WTC11 (cell line): ENCODE measurements around the gene PXDC1. TPM values are rescaled to one million over a fixed set of nuclear protein-coding genes. Genes with fewer than 3 reads are reported as not detected.

ENCODE experiments used
- ATAC-seq: fragments of 200-7000 bp; cut with Tn5 transposase; 2 replicates; pipeline ENCODE4 v1.10.0; 2021; ENCODE audit warnings: mild to moderate bottlenecking, moderate library complexity
- CTCF ChIA-PET: fragments of 300-600 bp; sonication (Branson Sonifier 250); formaldehyde crosslinking; loops from one replicate; lab custom pipeline; 2021; ENCODE audit warnings: antibody characterized with exemption; lab: Charles Lee
- POLR2A ChIA-PET: fragments of 350-600 bp; sonication (Branson Sonifier 250); formaldehyde crosslinking; loops from one replicate; lab custom pipeline; 2021; ENCODE audit warnings: antibody characterized with exemption; lab: Charles Lee
- DNase-seq: peaks from one replicate; pipeline ENCODE4 v3.0.0; 2021; ENCODE audit warnings: low spot score
- H3K27ac Mint-ChIP-seq: 2 replicates; pipeline ENCODE4 v1.8.0; 2021; ENCODE audit warnings: mixed read lengths
- H3K27me3 Mint-ChIP-seq: 2 replicates; pipeline ENCODE4 v1.8.0; 2021; ENCODE audit warnings: low read depth, mild to moderate bottlenecking, moderate library complexity, mixed read lengths
- H3K36me3 Mint-ChIP-seq: 2 replicates; pipeline ENCODE4 v1.8.0; 2021; ENCODE audit warnings: mixed read lengths
- H3K4me1 Mint-ChIP-seq: 2 replicates; pipeline ENCODE4 v1.8.0; 2022; ENCODE audit warnings: mixed read lengths
- H3K4me3 Mint-ChIP-seq: 2 replicates; pipeline ENCODE4 v1.8.0; 2021; ENCODE audit warnings: mild to moderate bottlenecking, moderate library complexity, mixed read lengths
- H3K9me3 Mint-ChIP-seq: 2 replicates; pipeline ENCODE4 v1.8.0; 2021; ENCODE audit warnings: mixed read lengths
- AFF4 ChIP-seq: sonication (generic); formaldehyde crosslinking; IDR thresholded peaks from 2 replicates; pipeline ENCODE4 v1.8.1; 2023; ENCODE audit warnings: mild to moderate bottlenecking, missing genetic modification reagents, borderline replicate concordance
- ATF2 ChIP-seq: sonication (generic); formaldehyde crosslinking; IDR thresholded peaks from 2 replicates; pipeline ENCODE4 v1.8.1; 2022; ENCODE audit warnings: low read depth, missing genetic modification reagents, borderline replicate concordance
- CREB1 ChIP-seq: sonication (generic); formaldehyde crosslinking; IDR thresholded peaks from 2 replicates; pipeline ENCODE4 v1.8.0; 2023; ENCODE audit warnings: mild to moderate bottlenecking, missing genetic modification reagents
- ERG ChIP-seq: fragments of 250-450 bp; sonication (Bioruptor Pico); IDR thresholded peaks from 2 replicates; pipeline ENCODE4 v1.8.0; 2021; ENCODE audit warnings: mild to moderate bottlenecking
- FOXJ3 ChIP-seq: sonication (generic); formaldehyde crosslinking; IDR thresholded peaks from 2 replicates; pipeline ENCODE4 v1.9.0; 2021; ENCODE audit warnings: missing genetic modification reagents, mild to moderate bottlenecking, borderline replicate concordance
- HMGXB4 ChIP-seq: sonication (generic); formaldehyde crosslinking; IDR thresholded peaks from 2 replicates; pipeline ENCODE4 v1.8.1; 2023; ENCODE audit warnings: mild to moderate bottlenecking, moderate library complexity, missing genetic modification reagents
- JAZF1 ChIP-seq: fragments of 250-450 bp; sonication (Bioruptor Pico); IDR thresholded peaks from 2 replicates; pipeline ENCODE4 v1.9.0; 2021; ENCODE audit warnings: moderate library complexity, mild to moderate bottlenecking, inconsistent platforms
- MAX ChIP-seq: sonication (generic); formaldehyde crosslinking; IDR thresholded peaks from 2 replicates; pipeline ENCODE4 v1.8.0; 2022; ENCODE audit warnings: mild to moderate bottlenecking, missing genetic modification reagents
- MYBL2 ChIP-seq: sonication (generic); formaldehyde crosslinking; IDR thresholded peaks from 2 replicates; pipeline ENCODE4 v1.8.1; 2023; ENCODE audit warnings: mild to moderate bottlenecking, moderate library complexity, missing genetic modification reagents
- RELA ChIP-seq: sonication (generic); formaldehyde crosslinking; IDR thresholded peaks from 2 replicates; pipeline ENCODE4 v1.8.1; 2022; ENCODE audit warnings: missing genetic modification reagents, mild to moderate bottlenecking, borderline replicate concordance
- SMAD4 ChIP-seq: sonication (generic); formaldehyde crosslinking; IDR thresholded peaks from 2 replicates; pipeline ENCODE4 v1.8.0; 2022; ENCODE audit warnings: mild to moderate bottlenecking, missing genetic modification reagents
- TCF7 ChIP-seq: sonication (generic); formaldehyde crosslinking; IDR thresholded peaks from 2 replicates; pipeline ENCODE4 v1.8.0; 2022; ENCODE audit warnings: mild to moderate bottlenecking, low read depth, missing genetic modification reagents, moderate library complexity
- TEAD4 ChIP-seq: sonication (generic); formaldehyde crosslinking; IDR thresholded peaks from 2 replicates; pipeline ENCODE4 v1.8.0; 2022; ENCODE audit warnings: mild to moderate bottlenecking, missing genetic modification reagents
- USF2 ChIP-seq: sonication (generic); formaldehyde crosslinking; IDR thresholded peaks from 2 replicates; pipeline ENCODE4 v1.8.1; 2023; ENCODE audit warnings: mild to moderate bottlenecking, missing genetic modification reagents, moderate library complexity
- ZBTB21 ChIP-seq: sonication (generic); formaldehyde crosslinking; IDR thresholded peaks from 2 replicates; pipeline ENCODE4 v1.8.1; 2023; ENCODE audit warnings: mild to moderate bottlenecking, missing genetic modification reagents, borderline replicate concordance
- ZBTB43 ChIP-seq: sonication (generic); formaldehyde crosslinking; IDR thresholded peaks from 2 replicates; pipeline ENCODE4 v1.8.1; 2023; ENCODE audit warnings: mild to moderate bottlenecking, missing genetic modification reagents
- ZMAT4 ChIP-seq: fragments of 250-450 bp; sonication (Bioruptor Pico); IDR thresholded peaks from 2 replicates; pipeline ENCODE4 v1.9.0; 2021; ENCODE audit warnings: mild to moderate bottlenecking
- ZNF219 ChIP-seq: sonication (generic); formaldehyde crosslinking; IDR thresholded peaks from 2 replicates; pipeline ENCODE4 v1.8.0; 2023; ENCODE audit warnings: missing genetic modification reagents, mild to moderate bottlenecking, borderline replicate concordance
- ZNF317 ChIP-seq: sonication (generic); formaldehyde crosslinking; IDR thresholded peaks from 2 replicates; pipeline ENCODE4 v1.8.1; 2023; ENCODE audit warnings: low read depth, mild to moderate bottlenecking, moderate library complexity, missing genetic modification reagents, borderline replicate concordance
- ZNF512 ChIP-seq: sonication (generic); formaldehyde crosslinking; IDR thresholded peaks from 2 replicates; pipeline ENCODE4 v1.8.1; 2022; ENCODE audit warnings: missing genetic modification reagents, borderline replicate concordance
- ZNF671 ChIP-seq: fragments of 250-450 bp; sonication (Bioruptor Pico); IDR thresholded peaks from 2 replicates; pipeline ENCODE4 v1.8.0; 2021; ENCODE audit warnings: mild to moderate bottlenecking
- ZSCAN18 ChIP-seq: fragments of 250-450 bp; sonication (Bioruptor Pico); IDR thresholded peaks from 2 replicates; pipeline ENCODE4 v2.1.2; 2022; ENCODE audit warnings: mild to moderate bottlenecking, moderate library complexity
- total RNA-seq: library from RNA; stranded (reverse); gene quantifications from 3 replicates; pipeline ENCODE4 v1.2.3, GENCODE V29; 2021

The PXDC1 gene
- total RNA-seq, 1 experiment from 2014 or later: 3.3 TPM

GRCh38 chr6:3746119-3746691 lies 5.3 kb downstream of the PXDC1 start (continued):
- no peak for TF ChIP-seq HMGXB4 (CRISPR knock-in tag)
- no peak for TF ChIP-seq ZMAT4
- TF ChIP-seq ERG (CRISPR knock-in tag): no peak
- no peak for TF ChIP-seq ZNF512
- TF ChIP-seq FOXJ3: no peak
- TF ChIP-seq CREB1 (CRISPR knock-in tag): no peak
- TF ChIP-seq SMAD4 (CRISPR knock-in tag): no peak
- TF ChIP-seq AFF4: no peak
- no peak for TF ChIP-seq ZNF317
- no peak for TF ChIP-seq TCF7
- TF ChIP-seq, all 79 proteins: peak for 0

- Mint-ChIP-seq H3K9me3 (no peaks in the 10 kb centered on the region), H3K27me3 (peaks cover 33% of the 10 kb centered on the region), H3K27ac (no peak overlapping the region), H3K4me3 (no peak overlapping the region), H3K36me3 (no peaks in the 10 kb centered on the region), H3K4me1 (peaks cover 57% of the 10 kb centered on the region)
- ChIA-PET POLR2A (no interaction called here), CTCF (interaction anchor here (0.5 to 5.0 kb wide), 7 partner anchors 55 to 245 kb away, joined by 3 to 60 read pairs (median 8); partner anchors contain the start of gene FAM50B)
- DNase-seq (no peak), ATAC-seq (no peak)
- TF ChIP-seq USF2 (CRISPR knock-in tag) (no peak), TEAD4 (CRISPR knock-in tag) (no peak), ZNF317 (no peak), ZNF671 (CRISPR knock-in tag) (no peak), ZSCAN18 (no peak), JAZF1 (CRISPR knock-in tag) (no peak), RELA (CRISPR knock-in tag) (no peak), ZBTB43 (no peak), ATF2 (CRISPR knock-in tag) (no peak), MAX (CRISPR knock-in tag) (no peak), ZBTB21 (CRISPR knock-in tag) (no peak), MYBL2 (CRISPR knock-in tag) (no peak), ZNF219 (CRISPR knock-in tag) (no peak)
Observed at GRCh38 chr6:3745566-3746118, 5.9 kb downstream of the PXDC1 start.
